Stimulated activated CD4-positive, alpha-beta T cell treated with anti-CD3 and anti-CD28 coated beads, Interleukin-12 subunit alpha, Interleukin-12 subunit beta, amount 100 ng/mL, for 48 hours (primary cell): Measurements from ENCODE around the gene FZD10.

Experiments used
- DNase-seq, 3 donors: peaks; one replicate each; pipeline ENCODE4 v3.0.0-alpha.2; 2020; ENCODE audit warnings: low read depth in 2 of 3, low spot score in 1 of 3

FZD10 gene, protein sequence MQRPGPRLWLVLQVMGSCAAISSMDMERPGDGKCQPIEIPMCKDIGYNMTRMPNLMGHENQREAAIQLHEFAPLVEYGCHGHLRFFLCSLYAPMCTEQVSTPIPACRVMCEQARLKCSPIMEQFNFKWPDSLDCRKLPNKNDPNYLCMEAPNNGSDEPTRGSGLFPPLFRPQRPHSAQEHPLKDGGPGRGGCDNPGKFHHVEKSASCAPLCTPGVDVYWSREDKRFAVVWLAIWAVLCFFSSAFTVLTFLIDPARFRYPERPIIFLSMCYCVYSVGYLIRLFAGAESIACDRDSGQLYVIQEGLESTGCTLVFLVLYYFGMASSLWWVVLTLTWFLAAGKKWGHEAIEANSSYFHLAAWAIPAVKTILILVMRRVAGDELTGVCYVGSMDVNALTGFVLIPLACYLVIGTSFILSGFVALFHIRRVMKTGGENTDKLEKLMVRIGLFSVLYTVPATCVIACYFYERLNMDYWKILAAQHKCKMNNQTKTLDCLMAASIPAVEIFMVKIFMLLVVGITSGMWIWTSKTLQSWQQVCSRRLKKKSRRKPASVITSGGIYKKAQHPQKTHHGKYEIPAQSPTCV

DNA sequence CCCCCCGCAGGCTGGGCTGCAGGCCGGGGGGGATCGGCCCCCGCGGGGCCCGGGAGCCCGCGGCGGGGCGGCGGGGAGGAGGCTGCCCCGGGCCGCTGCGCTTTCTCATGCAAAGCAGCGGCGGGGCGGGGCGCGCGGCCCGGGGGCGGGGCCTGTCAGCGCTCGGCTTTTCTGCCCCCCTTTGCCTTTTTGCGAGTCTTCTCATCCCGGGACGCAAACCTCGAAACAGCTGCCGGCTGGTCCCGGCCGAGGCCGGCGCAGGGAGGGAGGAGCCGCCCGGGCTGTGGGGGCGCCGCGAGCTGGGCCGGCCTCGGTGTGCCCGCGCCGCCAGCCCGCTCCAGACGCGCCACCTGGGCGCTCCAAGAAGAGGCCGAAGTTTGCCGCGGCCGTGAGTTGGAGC lies at the start of gene FZD10:
FZD10 (plus strand) TSS at position 198 of the 400 bp plus-strand sequence. CDS start 479 bp downstream, outside the sequence.
- DNase-seq: peak in 1 of 3 donors; percentile 13

DNA sequence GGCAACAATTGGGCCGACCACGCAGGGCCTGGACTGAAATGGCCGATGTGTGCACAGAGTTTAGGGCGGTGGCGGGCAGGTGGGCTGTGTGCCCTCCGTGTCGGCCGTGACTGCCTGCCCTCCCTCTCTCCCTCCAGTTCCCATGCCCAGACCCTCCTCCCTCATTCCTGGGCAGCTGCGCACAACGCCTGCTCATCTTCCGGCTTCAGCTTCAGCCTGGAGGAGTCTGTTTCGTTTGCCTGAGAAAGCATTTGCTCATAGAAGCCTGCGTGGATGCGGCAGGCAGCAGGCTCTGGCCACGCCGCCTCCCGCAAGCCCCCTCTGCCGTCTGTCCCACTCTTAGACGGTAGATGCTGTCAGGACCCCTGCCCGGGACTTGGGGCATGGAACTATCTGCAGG lies 47.3 kb upstream of the FZD10 start:
- no peak for DNase-seq

DNA sequence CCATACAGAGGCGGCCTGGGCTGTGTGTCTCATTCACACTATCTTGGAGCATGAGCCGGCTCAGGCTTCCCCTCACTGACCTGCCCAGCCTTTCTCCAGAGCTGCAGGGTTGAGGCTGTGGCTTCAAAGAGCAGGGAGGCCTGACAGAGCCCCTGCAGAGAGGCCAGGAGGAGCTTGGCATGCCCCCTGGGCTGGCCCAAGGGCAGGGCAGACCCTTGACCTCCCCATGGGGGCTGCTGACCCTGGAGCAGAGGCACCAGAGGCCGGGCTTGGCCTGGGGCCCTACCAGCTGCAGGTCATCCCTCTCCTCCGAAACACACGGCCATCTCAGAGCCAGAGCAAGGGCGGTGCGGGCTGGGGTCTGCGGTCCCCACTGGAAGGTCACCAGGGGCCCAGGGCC lies 46.6 kb upstream of the FZD10 start:
- no peak for DNase-seq

DNA sequence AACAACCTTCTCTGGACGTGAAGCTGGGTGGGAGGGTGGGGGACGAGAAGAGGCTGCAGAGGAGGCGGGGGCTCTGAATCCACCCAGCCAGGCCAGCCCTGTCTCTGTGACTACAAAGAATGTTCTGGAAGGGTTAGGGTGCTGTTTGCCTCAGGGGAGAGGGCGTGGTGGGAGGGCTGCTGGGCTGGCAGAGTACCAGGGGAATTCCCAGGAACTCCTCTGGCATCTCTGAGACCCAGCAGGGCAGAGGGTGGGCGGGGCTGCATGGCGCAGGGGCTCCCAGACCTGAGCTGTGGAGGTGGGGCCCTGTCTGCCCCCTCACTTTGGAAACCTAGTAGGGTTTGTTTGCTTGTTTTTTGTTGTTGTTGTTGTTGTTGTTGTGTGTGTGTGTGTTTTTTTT lies 45.5 kb upstream of the FZD10 start:
- DNase-seq: no peak

DNA sequence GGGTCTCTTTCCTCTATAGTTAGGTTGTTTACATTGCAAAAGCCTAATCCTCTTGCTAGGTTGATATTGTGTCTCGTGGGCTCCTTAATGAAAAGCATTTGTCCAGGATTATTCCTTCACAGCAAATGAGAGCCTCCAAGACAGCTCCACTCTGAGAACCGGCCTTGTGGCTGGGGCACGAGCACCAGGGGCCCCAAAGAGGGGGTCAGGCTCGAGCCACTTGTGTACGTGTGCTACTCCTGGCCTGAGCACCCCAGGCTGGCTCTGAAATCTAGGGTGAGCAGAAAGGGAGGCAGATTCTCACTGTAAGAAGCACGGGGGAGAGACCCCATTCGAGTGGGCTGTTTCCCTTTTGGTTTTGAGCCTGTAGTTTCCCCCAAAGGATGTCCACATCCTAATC lies 45.0 kb upstream of the FZD10 start:
- DNase-seq: no peak

DNA sequence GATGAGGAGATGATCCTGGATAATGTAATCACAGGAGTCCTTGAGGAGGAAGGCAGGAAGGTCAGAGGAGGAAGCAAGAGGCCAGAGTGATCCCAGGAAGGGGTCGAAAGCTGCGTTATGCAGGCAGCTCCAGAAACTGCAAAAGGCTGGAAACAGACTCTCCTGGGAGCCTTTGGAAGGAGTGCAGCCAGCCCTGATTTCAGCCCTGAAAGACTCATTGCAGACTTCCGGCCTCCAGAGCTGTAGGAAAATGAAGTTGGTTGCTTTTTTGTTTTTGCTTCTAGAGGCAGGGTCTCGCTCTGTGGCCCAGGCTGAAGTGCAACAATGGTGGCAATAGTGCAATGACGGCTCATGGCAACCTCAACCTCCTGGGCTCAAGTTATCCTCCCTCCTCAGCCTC lies 44.6 kb upstream of the FZD10 start:
- no peak for DNase-seq

DNA sequence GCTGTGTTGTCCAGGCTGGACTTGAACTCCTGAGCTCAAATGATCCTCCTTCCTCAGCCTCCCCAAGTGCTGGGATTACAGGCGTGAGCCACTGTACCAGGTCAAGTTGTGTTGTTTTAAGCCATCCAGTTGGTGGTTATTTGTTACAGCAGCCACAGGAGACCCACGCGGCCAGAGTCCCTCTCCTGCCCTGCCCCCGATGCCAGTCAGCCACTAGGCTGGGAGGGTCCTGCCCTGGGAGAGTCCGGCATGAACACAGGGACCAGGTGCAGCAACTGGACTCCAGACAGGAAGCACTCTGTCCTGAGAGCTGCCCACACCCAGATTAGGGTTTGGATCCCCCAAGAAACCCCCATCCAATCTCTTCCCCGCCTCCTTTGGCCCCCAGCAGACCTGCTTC lies 44.1 kb upstream of the FZD10 start:
- DNase-seq: no peak

DNA sequence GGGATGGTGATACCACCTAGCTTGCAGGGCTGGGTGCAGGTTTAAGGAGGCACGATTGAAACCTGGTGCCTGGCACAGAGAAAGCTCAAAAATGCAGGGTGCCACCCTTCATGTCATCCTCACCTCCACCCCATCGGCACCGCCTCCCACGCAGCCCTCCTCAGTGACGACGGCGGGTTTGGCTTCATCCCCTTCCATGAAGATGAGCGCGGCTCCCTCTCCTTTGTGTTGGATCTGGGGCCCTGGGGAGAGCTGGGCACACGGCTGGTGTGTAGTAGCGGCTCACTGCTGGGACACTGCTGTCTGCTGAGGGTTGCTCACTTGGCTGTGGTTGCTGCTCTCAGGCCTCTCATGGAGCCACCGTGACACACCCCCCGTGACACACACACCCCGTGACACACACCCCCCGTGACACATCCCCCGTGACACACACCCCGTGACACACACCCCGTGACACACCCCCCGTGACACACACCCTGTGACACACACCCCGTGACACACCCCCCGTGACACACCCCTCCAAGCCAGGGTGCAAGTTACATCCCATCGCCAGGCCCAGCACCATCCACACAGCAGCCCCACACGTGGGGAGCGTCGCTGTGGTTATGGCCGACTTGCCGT lies 42.9 kb upstream of the FZD10 start:
- DNase-seq: no peak

DNA sequence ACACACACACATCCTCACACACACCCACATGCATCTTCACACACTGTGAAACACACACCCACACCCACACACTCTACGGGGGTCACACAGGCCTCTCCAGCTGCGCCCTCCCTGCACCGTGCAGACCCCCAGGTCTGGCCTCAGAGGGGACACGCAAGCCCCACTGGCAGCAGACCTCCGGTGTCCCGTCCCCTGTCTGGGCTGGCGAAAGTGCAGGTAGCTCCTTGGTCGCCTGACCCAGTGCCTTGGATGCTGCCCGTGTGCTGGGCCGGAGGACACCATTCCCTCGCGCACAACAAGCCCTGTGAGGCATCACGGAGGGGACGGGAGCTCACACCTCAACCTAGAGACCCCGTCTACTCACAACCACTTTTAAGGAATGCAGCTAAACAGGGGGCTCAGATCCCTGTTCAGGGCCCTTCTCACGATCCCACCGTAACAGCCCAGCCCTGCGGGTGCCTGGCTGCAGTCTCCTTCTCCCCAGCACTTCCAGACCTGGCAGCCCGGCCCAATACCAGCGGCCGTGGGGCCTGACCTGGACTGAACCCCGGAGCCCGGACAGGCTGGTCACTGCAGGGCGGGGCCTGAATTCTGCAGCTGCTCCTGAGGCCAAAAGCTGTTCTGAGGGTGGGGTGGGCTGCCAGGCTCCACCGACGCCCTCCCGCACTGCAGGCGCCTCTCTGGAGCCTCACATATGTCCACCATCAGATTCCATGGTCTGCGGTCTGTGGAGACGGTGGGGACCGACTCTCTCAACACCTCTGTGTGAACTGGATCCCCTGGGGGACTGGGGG lies 42.1 kb upstream of the FZD10 start:
- DNase-seq: no peak

DNA sequence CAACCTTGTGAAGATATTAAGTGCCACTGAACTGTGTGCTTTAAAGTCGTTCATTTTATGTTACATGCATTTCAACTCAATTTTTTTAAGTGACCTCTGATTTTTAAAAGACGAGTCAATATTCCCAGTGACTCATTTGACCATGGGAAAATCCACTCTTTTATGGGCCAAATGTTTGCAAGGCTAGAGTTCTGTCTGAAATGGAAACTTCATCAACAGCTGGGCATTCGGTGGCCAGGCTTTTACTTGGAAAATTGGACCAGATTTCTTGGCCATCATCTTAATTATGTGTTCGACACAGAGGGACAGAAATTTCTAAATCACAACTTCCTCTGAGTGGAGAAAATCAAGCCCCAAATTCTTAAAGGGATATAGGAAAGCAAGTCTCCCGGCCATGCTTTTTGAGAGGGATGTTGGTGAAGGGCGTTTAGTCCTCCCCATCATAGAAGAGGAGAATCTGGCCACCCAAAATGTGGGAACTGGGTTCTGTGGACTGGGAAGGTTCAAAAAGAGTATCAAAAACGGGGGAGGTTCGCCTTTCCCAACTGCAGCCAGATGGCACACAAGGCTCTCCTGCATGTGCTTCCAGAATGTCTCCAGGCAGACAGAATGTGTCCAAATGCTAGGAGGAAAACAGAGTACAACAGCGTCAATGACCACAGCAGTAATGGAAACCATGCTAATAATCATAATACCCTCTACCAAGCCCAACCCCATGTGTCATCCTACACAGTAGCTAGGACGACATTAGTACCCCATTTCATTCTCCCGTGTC lies 40.9 kb upstream of the FZD10 start:
- no peak for DNase-seq

DNA sequence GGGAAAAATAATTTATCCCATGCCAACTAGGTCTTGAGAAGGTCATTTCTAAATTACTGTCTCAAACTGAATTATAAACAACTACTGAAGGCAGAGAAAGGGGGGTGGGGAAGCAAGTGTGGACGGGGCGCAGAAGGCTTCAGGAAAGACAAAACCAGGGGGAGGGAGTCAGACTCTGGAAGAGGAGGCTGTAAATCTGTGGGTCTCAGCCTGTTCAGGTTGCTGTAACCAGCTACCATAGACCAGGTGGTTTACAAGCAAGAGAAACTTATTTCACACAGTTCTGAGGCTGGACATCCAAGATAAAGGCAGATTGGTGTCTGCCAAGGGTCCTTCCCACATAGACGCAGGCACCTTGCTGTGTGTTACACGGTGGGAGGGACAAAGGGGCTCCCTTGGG lies 39.9 kb upstream of the FZD10 start:
- DNase-seq: no peak

DNA sequence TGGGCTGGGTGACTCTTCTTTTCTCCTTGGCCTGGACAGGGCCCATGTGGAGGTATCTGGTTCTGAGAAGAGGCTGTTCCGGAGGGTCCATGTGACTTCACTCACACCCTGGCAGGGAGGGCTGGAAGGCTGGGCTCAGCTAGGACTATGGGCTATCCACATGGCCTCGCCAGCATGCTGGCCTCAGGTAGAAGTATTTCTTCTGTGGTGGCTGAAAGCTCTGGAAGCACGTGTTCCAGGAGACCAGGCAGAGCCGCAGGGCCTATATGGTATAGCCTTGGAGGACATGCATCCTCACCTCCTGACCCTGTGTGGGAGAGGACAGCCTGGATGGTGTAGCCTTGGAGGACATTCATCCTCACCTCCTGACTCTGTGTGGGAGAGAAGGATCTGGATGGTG lies 38.2 kb upstream of the FZD10 start:
- no peak for DNase-seq

DNA sequence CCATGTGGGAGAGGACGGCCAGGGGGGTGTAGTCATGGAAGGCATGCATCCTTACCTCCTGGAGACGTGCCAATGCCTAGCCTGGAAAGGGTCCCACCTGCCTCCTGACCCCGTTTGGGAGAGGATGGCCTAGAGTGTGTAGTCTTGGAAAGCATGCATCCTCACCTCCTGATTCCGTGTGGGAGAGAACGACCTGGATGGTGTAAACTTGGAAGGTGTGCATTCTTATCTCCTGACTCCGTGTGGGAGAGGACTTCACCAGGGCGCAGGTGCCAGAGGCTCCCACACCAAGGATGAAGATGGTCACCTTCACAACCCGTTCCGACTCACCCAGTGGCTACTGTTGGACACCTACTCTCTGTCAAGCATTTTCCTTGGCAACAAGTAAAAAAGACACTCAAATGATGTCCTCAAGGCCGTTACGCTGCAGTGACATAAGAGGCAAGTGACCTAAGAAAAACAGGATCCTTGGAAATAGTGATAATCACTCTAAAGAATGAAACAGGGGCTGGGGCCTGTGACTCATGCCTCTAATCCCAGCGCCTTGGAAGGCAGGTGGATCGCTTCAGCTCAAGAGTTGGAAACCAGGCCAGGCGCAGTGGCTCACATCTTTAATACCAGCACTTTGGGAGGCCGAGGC lies 37.5 kb upstream of the FZD10 start:
- DNase-seq: no peak

DNA sequence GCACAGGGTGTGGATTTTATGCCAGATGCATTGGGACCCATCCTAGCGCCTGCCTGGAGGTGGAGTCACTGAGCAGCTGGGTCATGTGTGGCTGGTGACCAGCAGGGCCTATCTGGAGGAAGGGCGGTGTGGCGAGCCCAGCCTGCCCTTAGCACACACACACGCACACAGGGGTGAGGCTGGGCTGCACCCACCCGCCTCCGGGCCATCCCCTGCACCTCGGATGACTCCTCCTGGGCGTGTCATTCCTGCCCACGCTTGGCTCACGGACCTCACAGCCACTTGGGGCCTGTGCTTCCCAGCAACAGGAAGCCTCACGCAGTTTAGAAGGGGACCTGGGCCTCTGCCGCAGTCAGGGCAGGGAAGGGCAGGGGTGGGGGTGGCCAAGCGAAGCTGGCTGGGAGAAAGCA lies 36.2 kb upstream of the FZD10 start:
- no peak for DNase-seq

DNA sequence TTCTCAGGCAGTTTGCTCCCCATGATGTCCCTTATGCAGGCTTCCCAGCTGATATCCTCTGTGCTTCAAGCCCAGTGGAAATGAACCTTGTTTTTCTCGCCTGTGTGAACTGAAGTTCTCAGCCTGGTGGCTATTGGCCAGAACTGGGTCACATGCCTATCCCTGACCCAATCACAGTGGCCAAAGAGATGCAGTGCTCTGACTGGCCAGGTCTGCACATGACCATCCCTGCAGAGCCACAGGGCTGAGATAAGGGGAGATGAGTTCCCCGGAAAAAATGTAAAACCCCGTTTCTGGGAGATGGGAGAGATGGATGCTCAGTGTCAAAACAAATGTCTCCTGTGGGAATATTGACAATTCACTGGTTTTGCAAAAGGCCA lies 34.7 kb upstream of the FZD10 start:
- DNase-seq: no peak

DNA sequence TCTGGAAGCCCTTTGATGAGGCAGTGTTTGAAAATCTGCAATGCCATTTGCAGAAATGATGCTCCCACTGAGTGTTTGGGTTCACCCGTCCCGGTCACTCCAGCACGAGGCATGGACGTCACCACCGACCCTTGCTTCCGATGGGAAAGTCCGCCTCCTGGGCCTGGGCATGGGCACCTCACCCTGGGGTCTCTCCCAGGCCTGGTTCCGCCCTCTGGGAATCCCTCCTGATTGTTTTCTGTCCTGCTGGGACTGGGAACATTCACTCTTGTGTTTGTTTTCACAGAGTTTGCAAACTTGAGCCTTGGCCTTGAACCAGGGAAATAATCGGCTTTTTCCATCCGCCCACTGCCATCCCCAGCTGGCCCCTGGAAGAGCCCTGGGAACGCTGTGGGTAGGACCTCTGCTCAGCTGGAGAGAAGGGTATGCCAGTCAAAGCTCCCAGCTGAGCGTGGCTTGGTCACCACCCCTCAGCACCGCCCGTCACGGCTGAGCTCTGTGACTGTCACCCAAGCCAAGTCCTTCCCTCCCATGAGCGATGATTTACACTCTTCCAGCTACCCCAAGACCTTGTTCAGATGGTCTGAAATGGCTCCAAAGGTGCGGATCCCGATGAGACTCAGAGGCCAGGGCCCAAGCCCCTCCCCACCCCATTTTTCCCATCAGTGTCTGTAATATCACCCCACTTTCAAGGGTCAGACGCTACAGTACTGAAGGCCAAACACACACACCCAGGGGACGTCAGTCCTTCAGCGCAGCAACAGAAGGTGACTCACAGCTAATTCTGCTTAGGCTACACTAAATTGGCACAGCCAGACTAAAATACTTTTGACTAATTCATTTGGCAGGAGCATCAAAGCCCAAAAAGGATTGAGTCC lies 34.1 kb upstream of the FZD10 start:
- DNase-seq: no peak

DNA sequence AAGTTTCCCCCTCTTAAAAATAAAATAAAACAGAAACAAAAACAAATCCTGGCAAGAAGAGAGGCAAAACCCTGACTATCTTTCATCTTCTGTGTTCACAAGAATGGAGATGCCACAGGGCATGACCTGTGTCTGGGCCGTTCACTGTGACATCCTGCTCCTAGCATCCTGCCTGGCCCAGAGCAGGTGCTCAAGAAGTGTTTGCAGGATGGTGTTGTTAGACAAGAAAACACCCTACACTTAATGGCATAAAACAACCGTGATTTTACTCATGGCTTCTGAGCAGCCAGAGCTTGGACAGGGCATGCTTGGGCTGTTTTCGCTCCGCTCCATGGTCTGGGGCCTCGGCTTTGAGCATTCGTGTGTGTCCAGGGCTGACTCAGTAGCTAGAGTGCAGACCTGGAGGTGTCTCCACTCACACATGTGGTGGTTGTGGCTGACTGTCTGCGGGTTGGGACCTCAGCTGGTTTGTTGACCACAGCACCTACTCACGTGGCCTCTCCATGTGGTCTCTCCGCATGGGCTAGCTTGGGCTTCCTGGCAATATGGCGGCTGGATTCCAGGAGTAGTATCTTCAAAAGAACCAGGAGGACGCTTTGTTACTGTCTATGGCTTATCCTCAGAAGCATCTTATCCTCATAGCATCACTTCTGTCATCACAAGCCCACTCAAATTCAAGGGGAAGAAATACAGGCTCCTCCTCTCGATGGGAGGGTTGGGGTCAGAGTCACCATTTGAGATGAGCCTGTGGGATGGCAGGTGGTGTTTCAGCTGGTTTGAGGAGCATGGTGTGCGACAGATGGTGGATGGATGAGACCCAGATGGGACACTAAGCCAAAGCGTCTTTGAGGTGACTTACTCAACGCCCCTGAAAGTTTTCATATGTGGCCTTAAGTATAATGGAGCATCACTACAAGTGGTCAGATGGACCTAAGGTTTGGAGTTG lies 33.2 kb upstream of the FZD10 start:
- DNase-seq: no peak

DNA sequence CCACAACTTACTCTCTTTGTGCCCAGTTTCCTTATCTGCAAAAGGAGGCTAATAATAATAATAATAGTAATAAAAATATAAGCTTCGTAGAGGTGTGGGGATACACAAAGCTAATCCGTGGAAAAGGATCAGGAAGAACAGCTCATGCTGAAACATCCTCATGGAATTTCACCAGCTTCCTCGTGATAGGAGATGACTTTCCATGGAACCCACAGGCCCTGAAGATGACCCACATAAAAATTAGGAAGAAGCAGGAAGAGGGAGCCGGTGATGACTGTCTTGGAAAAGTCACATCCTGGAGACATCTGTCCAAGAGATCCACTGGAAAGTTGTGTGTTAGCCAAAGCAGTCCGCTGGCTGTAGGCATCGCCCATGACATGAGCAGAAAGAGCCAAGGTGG lies 31.9 kb upstream of the FZD10 start:
- DNase-seq: no peak
